ENCODE measurements around the gene PMFBP1. TPM values are rescaled to one million over a fixed set of nuclear protein-coding genes. Genes with fewer than 3 reads are reported as not detected.

The PMFBP1 gene
- total RNA-seq, 1 experiment from 2014 or later, result 0.55 TPM

DNA sequence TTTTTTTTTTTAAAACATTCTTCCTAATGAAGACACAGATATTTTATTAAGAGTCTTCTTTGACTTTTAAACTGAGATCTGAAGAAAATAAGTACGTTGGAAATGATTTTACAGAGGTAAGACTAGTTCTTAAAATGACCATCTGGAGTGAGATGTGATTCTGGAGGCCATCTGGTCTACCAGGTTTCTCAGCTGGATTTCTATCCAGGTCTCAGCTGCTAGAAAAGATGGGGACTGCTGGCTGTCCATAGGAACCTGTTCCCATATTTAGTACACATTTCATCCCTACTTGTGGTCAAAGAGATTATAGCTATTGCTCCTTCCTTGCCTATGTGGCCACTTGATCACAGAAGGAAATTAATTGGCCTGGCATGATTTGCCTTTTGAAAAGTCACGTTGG lies 12.2 kb downstream of the PMFBP1 start:
- POLR2A ChIA-PET (ENCODE audit: unreplicated experiment), result no interaction called here
- no TSS peak for BruUV-seq (replicated peaks)
- no peak for DNase-seq
- no peaks in the 10 kb centered on the region for H3K79me2 ChIP-seq (ENCODE audit: low read depth)
- H3K36me3 ChIP-seq (ENCODE audit: low read depth), result no peaks in the 10 kb centered on the region
- no peak overlapping the region for H2AFZ ChIP-seq
- no peaks in the 10 kb centered on the region for H3K4me1 ChIP-seq (replicated peaks; ENCODE audit: insufficient read depth)
- H4K20me1 ChIP-seq (ENCODE audit: insufficient read depth), result no peaks in the 10 kb centered on the region
- no peaks in the 10 kb centered on the region for H3F3A ChIP-seq (ENCODE audit: insufficient read depth, low read depth)
- no peak overlapping the region for H3K4me3 ChIP-seq
- H3K4me2 ChIP-seq, result no peak overlapping the region
- TF ChIP-seq EZH2 (IDR thresholded peaks at IDR 0.05; ENCODE audit: low read depth), result no peak
- TF ChIP-seq, protein P1, sequence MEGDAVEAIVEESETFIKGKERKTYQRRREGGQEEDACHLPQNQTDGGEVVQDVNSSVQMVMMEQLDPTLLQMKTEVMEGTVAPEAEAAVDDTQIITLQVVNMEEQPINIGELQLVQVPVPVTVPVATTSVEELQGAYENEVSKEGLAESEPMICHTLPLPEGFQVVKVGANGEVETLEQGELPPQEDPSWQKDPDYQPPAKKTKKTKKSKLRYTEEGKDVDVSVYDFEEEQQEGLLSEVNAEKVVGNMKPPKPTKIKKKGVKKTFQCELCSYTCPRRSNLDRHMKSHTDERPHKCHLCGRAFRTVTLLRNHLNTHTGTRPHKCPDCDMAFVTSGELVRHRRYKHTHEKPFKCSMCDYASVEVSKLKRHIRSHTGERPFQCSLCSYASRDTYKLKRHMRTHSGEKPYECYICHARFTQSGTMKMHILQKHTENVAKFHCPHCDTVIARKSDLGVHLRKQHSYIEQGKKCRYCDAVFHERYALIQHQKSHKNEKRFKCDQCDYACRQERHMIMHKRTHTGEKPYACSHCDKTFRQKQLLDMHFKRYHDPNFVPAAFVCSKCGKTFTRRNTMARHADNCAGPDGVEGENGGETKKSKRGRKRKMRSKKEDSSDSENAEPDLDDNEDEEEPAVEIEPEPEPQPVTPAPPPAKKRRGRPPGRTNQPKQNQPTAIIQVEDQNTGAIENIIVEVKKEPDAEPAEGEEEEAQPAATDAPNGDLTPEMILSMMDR (conservative IDR thresholded peaks at IDR 0.05), result no peak
- H3K9me3 ChIP-seq (ENCODE audit: insufficient read depth, low read depth), result no peaks in the 10 kb centered on the region
- peaks cover 85% of the 10 kb centered on the region for H3K27me3 ChIP-seq (ENCODE audit: insufficient read depth, low read depth)
- intact Hi-C loops (cut with micrococcal nuclease; ENCODE audit: unreplicated experiment), result no loop called here
- H3K27ac ChIP-seq, result no peak overlapping the region
- CTCF ChIA-PET, result no interaction called here
- H3K9me2 ChIP-seq (ENCODE audit: insufficient read depth), result no peaks in the 10 kb centered on the region

DNA sequence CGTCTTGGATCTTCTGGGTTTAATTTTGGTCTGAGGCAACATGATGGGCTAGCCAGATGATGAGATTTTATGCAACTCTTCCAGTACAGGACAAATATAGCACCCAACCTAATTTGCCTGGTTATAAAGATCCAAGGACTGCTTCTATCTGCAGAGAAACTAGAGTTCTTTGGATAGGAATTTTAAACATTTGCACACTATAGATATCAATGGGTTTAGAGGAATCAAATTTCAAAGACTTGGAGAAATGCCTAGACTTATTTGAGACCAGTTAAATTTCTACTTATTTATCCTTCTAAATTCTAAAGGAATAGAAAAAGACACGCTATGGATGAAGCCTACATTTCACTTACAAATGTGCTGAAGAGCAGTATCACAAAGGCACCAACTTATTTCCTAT lies 12.6 kb downstream of the PMFBP1 start:
- intact Hi-C loops (cut with micrococcal nuclease; ENCODE audit: unreplicated experiment), result no loop called here
- H3K9me3 ChIP-seq (ENCODE audit: insufficient read depth, low read depth), result no peaks in the 10 kb centered on the region
- no peaks in the 10 kb centered on the region for H3K9me2 ChIP-seq (ENCODE audit: insufficient read depth)
- DNase-seq, result no peak
- H3K27ac ChIP-seq, result no peak overlapping the region
- no peaks in the 10 kb centered on the region for H3F3A ChIP-seq (ENCODE audit: insufficient read depth, low read depth)
- BruUV-seq (replicated peaks), result no TSS peak
- no peaks in the 10 kb centered on the region for H4K20me1 ChIP-seq (ENCODE audit: insufficient read depth)
- H3K27me3 ChIP-seq (ENCODE audit: insufficient read depth, low read depth), result peaks cover 84% of the 10 kb centered on the region
- H3K79me2 ChIP-seq (ENCODE audit: low read depth), result no peaks in the 10 kb centered on the region
- POLR2A ChIA-PET (ENCODE audit: unreplicated experiment), result no interaction called here
- CTCF ChIA-PET, result no interaction called here
- H2AFZ ChIP-seq, result no peak overlapping the region
- TF ChIP-seq, protein P1 (conservative IDR thresholded peaks at IDR 0.05), result no peak
- TF ChIP-seq EZH2 (IDR thresholded peaks at IDR 0.05; ENCODE audit: low read depth), result no peak
- H3K4me2 ChIP-seq, result no peak overlapping the region
- H3K4me3 ChIP-seq, result no peak overlapping the region
- no peaks in the 10 kb centered on the region for H3K36me3 ChIP-seq (ENCODE audit: low read depth)
- H3K4me1 ChIP-seq (replicated peaks; ENCODE audit: insufficient read depth), result no peaks in the 10 kb centered on the region

DNA sequence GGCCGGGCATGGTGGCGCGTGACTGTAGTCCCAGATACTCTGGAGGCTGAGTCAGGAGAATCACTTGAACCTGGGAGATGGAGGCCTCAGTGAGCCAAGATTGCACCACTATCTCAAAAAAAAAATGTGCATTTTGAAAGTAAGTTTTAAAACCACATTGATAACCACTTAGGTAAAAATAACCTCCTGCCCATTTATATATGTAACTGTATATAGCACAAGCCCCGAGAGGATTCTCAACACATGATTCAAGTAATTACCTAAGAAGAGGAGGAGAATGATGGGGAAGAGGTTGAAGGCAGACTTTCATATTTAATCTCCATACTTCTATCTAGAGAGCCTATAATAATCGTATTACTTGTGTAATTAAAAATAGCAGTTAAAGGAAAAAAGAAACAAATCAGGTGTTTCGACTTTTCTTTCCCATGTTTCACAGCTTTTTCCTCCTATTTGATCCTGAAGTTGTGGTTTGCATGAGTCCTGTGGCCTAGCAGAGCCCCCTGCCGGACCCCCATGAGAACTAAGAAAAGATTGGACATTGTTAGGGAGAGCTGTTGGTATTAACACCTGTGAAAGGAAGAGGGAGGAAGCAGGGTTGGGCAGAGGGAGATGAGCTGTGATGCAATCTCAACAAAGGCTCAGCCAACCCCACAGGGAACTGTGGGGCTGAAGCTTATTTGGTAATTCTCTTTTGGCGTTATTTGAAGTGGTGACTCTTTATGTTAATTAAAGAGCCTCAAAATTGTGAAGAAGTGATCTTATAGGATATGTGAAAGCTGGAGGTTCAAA lies 22.1 kb downstream of the PMFBP1 start:
- Histone ChIP-seq H3K9me3 (ENCODE audit: insufficient read depth, low read depth) (no peaks in the 10 kb centered on the region), H4K20me1 (ENCODE audit: insufficient read depth) (no peaks in the 10 kb centered on the region), H2AFZ (no peak overlapping the region), H3F3A (ENCODE audit: insufficient read depth, low read depth) (no peaks in the 10 kb centered on the region), H3K4me3 (no peak overlapping the region), H3K27me3 (ENCODE audit: insufficient read depth, low read depth) (peaks cover 55% of the 10 kb centered on the region), H3K9me2 (ENCODE audit: insufficient read depth) (no peaks in the 10 kb centered on the region), H3K4me1 (replicated peaks; ENCODE audit: insufficient read depth) (no peaks in the 10 kb centered on the region), H3K36me3 (ENCODE audit: low read depth) (no peaks in the 10 kb centered on the region), H3K27ac (no peak overlapping the region), H3K79me2 (ENCODE audit: low read depth) (no peaks in the 10 kb centered on the region), H3K4me2 (no peak overlapping the region)
- no peak for DNase-seq
- POLR2A ChIA-PET (ENCODE audit: unreplicated experiment), result interaction anchor here (0.7 kb wide), 1 partner anchor 44 kb away, joined by 3 read pairs; no protein-coding TSS in a partner anchor
- no TSS peak for BruUV-seq (replicated peaks)
- intact Hi-C loops (cut with micrococcal nuclease; ENCODE audit: unreplicated experiment), result no loop called here
- TF ChIP-seq, protein P1 (conservative IDR thresholded peaks at IDR 0.05), result no peak
- TF ChIP-seq EZH2 (IDR thresholded peaks at IDR 0.05; ENCODE audit: low read depth), result no peak
- CTCF ChIA-PET, result interaction anchor here (0.9 kb wide), 1 partner anchor 25 kb away, joined by 5 read pairs; no protein-coding TSS in a partner anchor

All from PC-9 (cell line).